ENCODE data around the gene SLCO1B1. TPM values are rescaled to one million over a fixed set of nuclear protein-coding genes. Genes with fewer than 3 reads are reported as not detected.

Gene SLCO1B1
- total RNA-seq, 1 experiment from 2014 or later, result not detected

GRCh38 chr12:21221778-21222177 is 90.8 kb downstream of the SLCO1B1 start:
- CTCF ChIA-PET, result no interaction called here
- Mint-ChIP-seq H3K27ac (ENCODE audit: low read depth, unreplicated experiment) (no peak overlapping the region), H3K4me1 (ENCODE audit: insufficient read depth, unreplicated experiment) (no peaks in the 10 kb centered on the region), H3K4me3 (ENCODE audit: unreplicated experiment) (no peak overlapping the region), H3K27me3 (ENCODE audit: insufficient read depth, unreplicated experiment) (peaks cover 25% of the 10 kb centered on the region), H3K36me3 (ENCODE audit: insufficient read depth, unreplicated experiment) (no peaks in the 10 kb centered on the region), H3K9me3 (ENCODE audit: unreplicated experiment) (no peaks in the 10 kb centered on the region)
- POLR2A ChIA-PET, result no interaction called here
- no peak for DNase-seq (ENCODE audit: unreplicated experiment)
- TF ChIP-seq CTCF (IDR thresholded peaks at IDR 0.05; ENCODE audit: unreplicated experiment), result no peak
- intact Hi-C loops (cut with micrococcal nuclease), result no loop called here
- no TSS peak for BruUV-seq (replicated peaks)

GRCh38 chr12:21223930-21224329 is 92.9 kb downstream of the SLCO1B1 start:
- H3K4me1 Mint-ChIP-seq (ENCODE audit: insufficient read depth, unreplicated experiment), result no peaks in the 10 kb centered on the region
- no TSS peak for BruUV-seq (replicated peaks)
- peaks cover 21% of the 10 kb centered on the region for H3K27me3 Mint-ChIP-seq (ENCODE audit: insufficient read depth, unreplicated experiment)
- H3K36me3 Mint-ChIP-seq (ENCODE audit: insufficient read depth, unreplicated experiment), result no peaks in the 10 kb centered on the region
- POLR2A ChIA-PET, result no interaction called here
- TF ChIP-seq CTCF (IDR thresholded peaks at IDR 0.05; ENCODE audit: unreplicated experiment), result no peak
- DNase-seq (ENCODE audit: unreplicated experiment), result no peak
- no peaks in the 10 kb centered on the region for H3K9me3 Mint-ChIP-seq (ENCODE audit: unreplicated experiment)
- no peak overlapping the region for H3K4me3 Mint-ChIP-seq (ENCODE audit: unreplicated experiment)
- no peak overlapping the region for H3K27ac Mint-ChIP-seq (ENCODE audit: low read depth, unreplicated experiment)
- intact Hi-C loops (cut with micrococcal nuclease), result no loop called here
- CTCF ChIA-PET, result no interaction called here

GRCh38 chr12:21234395-21234794 is 103.4 kb downstream of the SLCO1B1 start:
- Mint-ChIP-seq H3K4me1 (ENCODE audit: insufficient read depth, unreplicated experiment) (no peaks in the 10 kb centered on the region), H3K4me3 (ENCODE audit: unreplicated experiment) (no peak overlapping the region), H3K27me3 (ENCODE audit: insufficient read depth, unreplicated experiment) (peaks cover 32% of the 10 kb centered on the region), H3K9me3 (ENCODE audit: unreplicated experiment) (no peaks in the 10 kb centered on the region), H3K36me3 (ENCODE audit: insufficient read depth, unreplicated experiment) (no peaks in the 10 kb centered on the region), H3K27ac (ENCODE audit: low read depth, unreplicated experiment) (no peak overlapping the region)
- DNase-seq (ENCODE audit: unreplicated experiment), result no peak
- intact Hi-C loops (cut with micrococcal nuclease), result no loop called here
- BruUV-seq (replicated peaks), result no TSS peak
- no peak for TF ChIP-seq CTCF (IDR thresholded peaks at IDR 0.05; ENCODE audit: unreplicated experiment)
- CTCF ChIA-PET, result interaction anchor here (0.8 to 1.4 kb wide), 2 partner anchors 15 to 446 kb away, joined by 3 to 6 read pairs; no protein-coding TSS in a partner anchor
- POLR2A ChIA-PET, result no interaction called here

- BruUV-seq (replicated peaks), result no TSS peak
- no peak for TF ChIP-seq CTCF (IDR thresholded peaks at IDR 0.05; ENCODE audit: unreplicated experiment)
- Mint-ChIP-seq H3K27me3 (ENCODE audit: insufficient read depth, unreplicated experiment) (peaks cover 43% of the 10 kb centered on the region), H3K4me1 (ENCODE audit: insufficient read depth, unreplicated experiment) (no peaks in the 10 kb centered on the region), H3K36me3 (ENCODE audit: insufficient read depth, unreplicated experiment) (no peaks in the 10 kb centered on the region), H3K4me3 (ENCODE audit: unreplicated experiment) (no peak overlapping the region), H3K9me3 (ENCODE audit: unreplicated experiment) (no peaks in the 10 kb centered on the region), H3K27ac (ENCODE audit: low read depth, unreplicated experiment) (no peak overlapping the region)
- ChIA-PET CTCF (no interaction called here), POLR2A (no interaction called here)
- DNase-seq (ENCODE audit: unreplicated experiment), result no peak
- intact Hi-C loops (cut with micrococcal nuclease), result loop anchor here (10.0 kb wide), 1 partner anchor 775 kb away; no protein-coding TSS in a partner anchor
Measured at GRCh38 chr12:21239866-21240265, 108.9 kb downstream of the SLCO1B1 start.

Data from MCF 10A (cell line).